Measurements from ENCODE around the gene CARHSP1. TPM values are rescaled to one million over a fixed set of nuclear protein-coding genes. Genes with fewer than 3 reads are reported as not detected.
"Not testable (repeated sequence)": the region's sequence is repeated elsewhere in the genome, so short reads cannot be mapped to it uniquely, and the experiment has no call there.

The CARHSP1 gene
- total RNA-seq, result 100 to 1,000 TPM in 1 of 2 donors, 10 to 100 TPM in 1; 88.1 to 106 TPM

DNA sequence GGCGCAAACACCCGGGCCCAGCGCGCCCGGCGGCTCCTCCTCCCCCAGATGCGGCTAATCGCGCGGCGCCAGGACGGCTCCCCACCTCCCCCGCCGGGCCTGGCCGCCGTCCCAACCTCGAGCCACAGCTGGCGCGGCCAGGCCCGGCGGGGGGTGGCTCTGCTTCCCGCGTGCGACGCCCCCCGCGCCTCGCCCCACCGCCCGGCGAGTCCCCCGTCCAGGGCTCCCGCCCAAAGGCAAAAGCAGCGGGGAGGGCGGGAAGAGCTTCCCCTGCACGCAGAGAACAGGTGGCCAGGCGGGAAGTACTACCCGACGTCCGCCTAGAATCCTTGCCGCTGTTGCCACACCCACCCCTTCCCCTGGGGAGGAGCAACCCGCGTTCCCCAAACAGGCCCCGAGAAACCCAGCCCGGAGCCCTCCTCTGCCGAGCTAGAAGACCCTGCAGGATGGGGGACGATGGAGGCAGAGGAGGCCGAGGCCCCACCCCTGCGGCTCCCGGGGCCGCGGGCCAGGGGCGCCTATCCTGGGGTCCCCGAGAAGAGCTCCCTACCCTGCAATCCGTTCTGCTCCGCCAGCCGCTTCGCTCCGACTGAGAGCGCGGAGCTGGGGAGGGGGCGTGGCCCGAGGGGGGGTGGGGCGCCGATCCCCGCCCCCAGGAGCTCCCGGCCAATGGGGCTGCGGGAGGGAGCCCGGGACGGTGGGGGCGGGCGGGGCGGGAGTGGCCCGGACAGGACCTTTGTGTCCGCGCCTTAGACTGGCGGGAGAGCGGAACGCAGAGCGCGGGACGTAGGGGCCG, at the start of gene CARHSP1:
CARHSP1 (minus strand) TSS at position 591 of the 796 bp plus-strand sequence. CDS start 9,678 bp downstream, outside the sequence.
- DNase-seq (ENCODE audit: low spot score in 2 of 2) (peak; percentile 79 to 89), ATAC-seq (peak; percentile 79 to 80)
- Mint-ChIP-seq H3K36me3 (peaks cover 13% of the 10 kb centered on the region in 2 donors), H3K27ac (peak within 1 kb of the TSS; percentile 86 to 98), H3K9me3 (no peaks in the 10 kb centered on the region)

DNA sequence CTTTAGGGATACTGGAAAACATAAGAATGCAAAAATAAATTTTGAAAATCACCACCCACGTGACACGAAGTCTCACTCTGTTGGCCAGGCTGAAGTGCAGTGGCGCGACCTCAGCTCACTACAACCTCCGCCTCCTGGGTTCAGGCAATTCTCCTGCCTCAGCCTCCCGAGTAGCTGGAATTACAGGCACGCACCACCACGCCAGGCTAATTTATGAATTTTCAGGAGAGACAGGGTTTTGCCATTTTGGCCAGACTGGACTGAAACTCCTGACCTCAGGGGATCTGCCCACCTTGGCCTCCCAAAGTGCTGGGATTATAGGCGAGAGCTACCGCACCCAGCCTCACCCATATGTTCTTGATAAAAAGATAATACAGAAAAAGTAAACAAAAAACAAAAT, 48.5 kb upstream of the CARHSP1 start:
- not testable (repeated sequence) for H3K9me3 Mint-ChIP-seq; ATAC-seq; DNase-seq (ENCODE audit: low spot score in 2 of 2)
- H3K27ac Mint-ChIP-seq, result peak overlapping the region in 1 of 2 donors; percentile 74
- H3K36me3 Mint-ChIP-seq, result peaks cover 13 to 52% of the 10 kb centered on the region in 2 donors

DNA sequence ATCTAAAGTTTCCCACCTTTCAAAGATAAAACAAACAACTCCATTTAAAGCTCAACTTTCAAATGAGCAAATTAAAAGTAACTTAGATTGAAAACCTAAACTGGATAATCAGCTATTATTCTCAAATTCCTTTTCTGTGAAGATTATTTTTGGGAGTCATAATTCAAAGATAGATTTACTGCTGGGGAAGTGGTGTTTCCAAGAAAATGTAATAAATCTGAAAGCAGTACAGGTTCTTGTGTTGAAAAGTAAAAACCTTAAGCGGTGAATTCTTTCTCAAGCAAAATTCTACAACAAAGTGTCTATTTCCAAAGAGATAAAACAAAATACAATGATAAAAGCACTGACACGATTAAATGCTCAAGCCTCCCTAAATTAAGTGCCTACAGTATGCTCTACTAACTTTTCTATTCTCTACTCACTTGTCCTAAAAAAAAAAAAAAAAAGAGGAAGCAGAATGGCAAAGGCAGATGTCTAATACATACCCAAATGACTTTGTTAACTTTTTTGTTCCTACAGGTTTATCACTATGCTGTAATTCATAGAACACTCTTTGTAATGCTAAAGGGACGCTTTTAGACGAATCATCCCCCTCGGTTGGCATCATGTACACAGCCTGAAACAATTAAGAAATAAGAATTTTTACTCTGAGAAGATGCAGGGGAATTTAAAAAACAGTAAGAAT, 47.9 kb upstream of the CARHSP1 start:
- peak overlapping the region; percentile 37 to 47 for H3K27ac Mint-ChIP-seq
- H3K9me3 Mint-ChIP-seq, result no peaks in the 10 kb centered on the region
- H3K36me3 Mint-ChIP-seq, result peaks cover 14 to 53% of the 10 kb centered on the region in 2 donors
- no peak for ATAC-seq
- no peak for DNase-seq (ENCODE audit: low spot score in 2 of 2)

DNA sequence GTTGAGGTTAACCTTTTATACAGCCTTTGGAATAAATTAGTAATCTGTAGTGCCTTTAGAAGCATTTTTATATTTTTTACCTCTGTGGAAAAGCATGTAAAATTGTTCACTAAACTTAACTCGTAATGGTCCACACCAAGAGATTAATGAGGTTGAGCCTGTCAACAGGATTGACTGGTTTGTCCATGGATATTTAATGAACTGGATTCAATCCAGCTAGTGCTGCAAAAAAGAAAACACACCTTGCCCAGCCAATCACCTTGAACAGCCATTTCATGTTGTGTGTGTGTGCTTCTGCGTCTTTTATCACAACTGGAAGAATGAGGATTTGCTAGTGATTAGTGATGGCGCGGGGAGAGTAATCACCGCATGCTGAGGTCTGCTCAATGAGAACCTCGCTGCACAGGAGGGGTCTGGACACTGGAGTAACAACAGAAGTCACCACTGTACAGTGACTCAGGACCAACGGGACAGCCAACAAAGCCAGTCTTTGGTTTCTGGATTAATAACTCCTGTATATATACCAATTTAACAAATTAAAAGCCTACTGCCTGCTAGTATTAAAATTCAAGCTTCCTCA, 47.0 kb upstream of the CARHSP1 start:
- Mint-ChIP-seq H3K36me3 (peaks cover 23 to 61% of the 10 kb centered on the region in 2 donors), H3K27ac (peak overlapping the region in 1 of 2 donors; percentile 5), H3K9me3 (no peaks in the 10 kb centered on the region)
- DNase-seq (ENCODE audit: low spot score in 2 of 2) (no peak), ATAC-seq (no peak)

DNA sequence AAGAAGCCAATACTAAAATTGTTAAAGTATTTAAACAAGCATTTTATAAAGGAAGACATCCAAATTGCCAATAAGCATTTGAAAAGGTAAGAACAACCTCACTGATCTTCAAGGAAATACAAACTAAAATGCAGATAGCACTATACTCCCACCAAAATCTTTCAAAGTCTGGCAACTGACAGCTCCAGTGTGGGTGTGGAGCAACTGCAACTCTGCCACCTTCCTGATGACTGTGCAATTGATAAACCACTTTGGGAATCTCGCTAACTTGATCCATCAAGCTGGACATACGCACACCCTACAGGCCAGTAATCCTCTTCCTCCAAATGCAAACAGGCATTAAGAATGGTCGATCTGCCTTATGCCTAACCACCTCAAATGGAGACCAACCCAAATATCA, 45.3 kb upstream of the CARHSP1 start:
- ATAC-seq (no peak), DNase-seq (ENCODE audit: low spot score in 2 of 2) (no peak)
- Mint-ChIP-seq H3K9me3 (no peaks in the 10 kb centered on the region), H3K27ac (peak overlapping the region in 1 of 2 donors; percentile 44), H3K36me3 (peaks cover 22 to 58% of the 10 kb centered on the region in 2 donors)

DNA sequence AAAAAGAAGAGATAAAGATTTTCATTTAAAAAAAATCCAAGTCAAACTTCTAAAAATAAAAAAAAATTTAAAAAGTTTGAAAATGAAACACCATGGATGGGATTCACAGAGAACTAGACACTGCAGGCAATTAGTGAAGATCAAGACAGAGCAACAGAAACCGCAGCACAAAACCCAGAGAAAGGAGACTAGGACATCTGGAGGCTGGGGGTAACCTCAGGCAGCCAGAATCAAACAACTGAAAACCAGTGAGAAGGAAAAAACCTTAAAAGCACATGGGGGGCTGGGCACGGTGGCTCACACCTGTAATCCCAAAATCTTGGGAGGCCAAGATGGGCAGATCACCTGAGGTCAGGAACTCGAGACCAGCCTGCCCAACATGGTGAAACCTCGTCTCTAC, 44.0 kb upstream of the CARHSP1 start:
- no peak for ATAC-seq
- DNase-seq (ENCODE audit: low spot score in 2 of 2), result no peak
- no peaks in the 10 kb centered on the region for H3K9me3 Mint-ChIP-seq
- H3K27ac Mint-ChIP-seq, result peak overlapping the region; percentile 5 to 88
- peaks cover 15 to 50% of the 10 kb centered on the region in 2 donors for H3K36me3 Mint-ChIP-seq

DNA sequence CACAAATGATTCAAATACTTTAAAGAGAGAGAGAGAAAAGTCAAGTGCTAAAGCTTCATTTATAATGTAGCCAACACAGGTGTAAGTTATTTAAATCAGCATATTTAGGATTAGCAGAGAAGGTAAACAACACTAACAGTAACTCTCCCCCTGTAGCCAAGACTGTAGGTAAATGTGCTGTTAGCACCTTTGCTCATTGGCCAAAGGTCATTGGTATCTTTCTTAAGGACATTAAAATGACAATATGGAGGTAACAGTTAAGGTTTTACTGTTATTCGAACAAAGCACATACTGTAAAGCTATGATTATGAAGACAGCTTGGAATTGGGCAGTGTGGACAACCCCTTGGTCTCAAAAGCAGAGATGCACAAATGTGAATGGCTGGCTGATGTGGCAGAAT, 42.0 kb upstream of the CARHSP1 start:
- DNase-seq (ENCODE audit: low spot score in 2 of 2) (no peak), ATAC-seq (no peak)
- H3K9me3 Mint-ChIP-seq, result no peaks in the 10 kb centered on the region
- H3K27ac Mint-ChIP-seq, result peak overlapping the region; percentile 20 to 61
- peaks cover 19 to 44% of the 10 kb centered on the region in 2 donors for H3K36me3 Mint-ChIP-seq

DNA sequence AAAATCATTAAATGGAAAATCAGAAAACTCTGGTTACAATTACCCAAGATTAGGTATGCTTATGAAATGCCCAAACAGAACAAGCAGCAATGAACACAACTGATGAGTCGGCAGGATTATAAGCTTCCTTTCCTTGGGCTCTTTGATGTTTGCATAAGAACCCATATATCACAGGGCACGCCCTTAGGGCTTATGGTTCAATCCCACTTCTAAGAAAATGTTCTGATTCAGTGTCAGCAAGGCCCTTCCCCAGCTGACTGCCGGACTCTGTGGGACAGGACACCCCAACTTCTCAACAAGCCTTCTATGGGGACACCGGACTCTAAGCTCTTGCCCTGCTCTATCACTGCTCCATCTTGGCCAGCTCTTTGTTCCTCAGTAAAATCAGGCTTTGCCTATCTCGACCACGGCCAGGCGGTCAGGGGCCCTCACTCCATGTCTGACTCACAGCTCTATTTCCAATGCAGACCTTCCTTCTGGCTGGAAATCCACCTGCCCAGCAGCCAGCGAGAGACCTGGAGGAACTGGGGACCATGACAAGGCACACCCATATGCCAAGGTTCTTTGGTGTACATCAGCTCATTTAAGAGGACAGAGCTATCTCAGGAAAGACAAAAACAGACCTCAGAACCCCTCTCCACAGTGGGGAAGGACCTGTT, 40.1 kb upstream of the CARHSP1 start:
- H3K36me3 Mint-ChIP-seq, result peaks cover 14 to 39% of the 10 kb centered on the region in 2 donors
- no peak for DNase-seq (ENCODE audit: low spot score in 2 of 2)
- ATAC-seq, result no peak
- H3K27ac Mint-ChIP-seq, result peak overlapping the region; percentile 15 to 87
- H3K9me3 Mint-ChIP-seq, result no peaks in the 10 kb centered on the region

DNA sequence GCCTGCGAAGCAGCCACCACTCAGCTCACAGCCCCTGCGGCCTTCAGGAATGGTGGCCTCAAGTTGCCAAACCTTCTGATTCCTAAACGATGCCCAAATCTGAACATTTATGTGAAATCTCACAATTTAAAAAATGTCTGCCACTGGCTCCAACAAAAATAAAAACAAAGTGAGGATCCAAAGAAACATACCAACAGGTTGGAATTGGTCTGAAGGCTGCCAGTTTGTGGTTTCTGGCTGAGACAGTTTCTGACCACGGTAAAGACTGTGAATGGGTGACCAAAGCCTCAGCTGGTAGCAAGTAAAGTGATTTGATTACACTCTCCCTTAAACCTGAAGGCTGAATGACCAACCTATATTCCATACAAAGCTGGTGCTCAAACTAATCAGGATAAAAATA, 38.3 kb upstream of the CARHSP1 start:
- no peak for ATAC-seq
- DNase-seq (ENCODE audit: low spot score in 2 of 2), result no peak
- Mint-ChIP-seq H3K27ac (peak overlapping the region in 1 of 2 donors; percentile 81), H3K36me3 (peaks cover 14 to 37% of the 10 kb centered on the region in 2 donors), H3K9me3 (no peaks in the 10 kb centered on the region)

DNA sequence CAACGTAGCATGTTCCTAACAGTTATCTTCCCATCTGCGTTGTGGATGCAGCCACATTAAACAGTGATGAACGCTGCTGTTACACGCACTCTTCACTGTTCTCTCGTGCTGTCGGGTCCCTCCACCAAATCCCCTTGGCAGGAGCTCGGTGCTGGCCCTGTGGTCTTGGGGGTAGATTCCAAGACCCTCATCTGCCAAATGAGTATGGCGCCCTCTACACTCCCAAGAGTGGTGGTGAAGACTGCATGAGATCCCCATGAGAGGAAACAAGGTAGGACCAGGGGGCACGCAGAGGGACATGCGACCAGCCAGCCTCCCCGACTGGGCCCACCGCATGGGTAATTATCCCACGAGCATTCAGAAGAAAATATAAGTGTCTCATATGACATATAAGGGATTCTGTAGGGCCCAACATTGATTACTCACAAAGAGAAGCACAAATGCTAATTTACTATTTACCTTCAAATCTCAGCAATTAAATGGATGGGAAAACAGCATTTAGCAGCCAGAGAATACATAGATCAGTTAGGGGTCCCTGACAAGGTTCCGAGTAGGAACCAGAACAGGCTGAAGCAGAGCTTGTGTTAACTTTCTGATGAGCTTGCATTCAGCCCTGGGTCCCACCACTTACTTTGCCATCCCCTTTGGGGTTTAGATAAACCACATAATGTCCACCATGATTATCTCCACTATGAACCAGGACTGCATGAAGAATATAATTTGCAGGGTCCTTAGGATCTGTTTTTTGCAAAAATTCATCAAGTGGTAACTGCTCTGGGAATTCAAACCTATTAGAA, 37.2 kb upstream of the CARHSP1 start:
- peak overlapping the region in 1 of 2 donors; percentile 33 for H3K27ac Mint-ChIP-seq
- H3K9me3 Mint-ChIP-seq, result no peaks in the 10 kb centered on the region
- DNase-seq (ENCODE audit: low spot score in 2 of 2) (no peak), ATAC-seq (no peak)
- H3K36me3 Mint-ChIP-seq, result peaks cover 6 to 29% of the 10 kb centered on the region in 2 donors

DNA sequence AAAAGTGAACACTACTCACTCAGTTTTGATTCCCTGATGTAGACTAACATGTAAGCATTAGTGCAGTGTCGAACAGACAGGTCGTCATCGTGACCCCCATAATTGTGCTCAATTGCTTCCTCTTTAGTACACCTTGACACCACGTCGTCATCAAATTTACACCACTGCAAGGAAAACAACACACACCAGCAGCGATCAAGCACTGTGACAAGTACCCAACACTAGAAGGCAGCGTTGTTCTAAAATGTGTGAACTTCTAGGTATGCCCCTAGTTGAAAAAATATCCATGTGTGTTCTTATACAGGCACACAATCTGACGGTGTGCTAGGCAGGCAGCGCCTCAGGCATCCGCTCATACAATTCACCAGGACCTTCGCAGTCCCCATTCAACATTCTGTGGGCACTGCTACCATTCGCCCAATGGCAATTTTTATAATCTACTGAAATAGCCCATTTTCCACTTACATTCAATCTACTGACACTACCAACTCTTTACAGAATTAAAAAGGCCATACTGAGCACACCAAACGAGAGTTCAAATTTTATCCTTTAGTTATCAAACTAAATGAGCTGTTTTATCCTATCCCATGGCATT, 36.5 kb upstream of the CARHSP1 start:
- DNase-seq (ENCODE audit: low spot score in 2 of 2), result no peak

DNA sequence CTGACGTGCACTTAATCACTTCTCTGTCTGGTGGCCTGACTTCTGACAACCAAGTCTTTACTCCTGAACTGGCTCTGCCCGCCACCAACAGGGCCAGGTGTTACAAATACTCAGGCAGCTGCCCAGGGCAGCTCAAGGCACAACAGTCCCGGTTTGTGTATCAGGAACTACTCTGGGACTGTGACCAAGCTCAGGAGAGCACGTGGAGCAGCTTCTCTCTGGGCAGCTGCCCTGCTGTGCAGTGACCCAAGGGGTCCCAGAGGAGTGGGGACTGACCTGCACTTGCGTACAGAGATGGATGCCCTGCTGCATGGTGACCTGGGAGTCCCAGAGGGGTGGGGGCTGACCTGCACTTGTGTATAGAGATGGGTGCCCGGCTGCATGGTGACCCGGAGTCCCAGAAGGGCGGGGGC, 35.2 kb upstream of the CARHSP1 start:
- DNase-seq (ENCODE audit: low spot score in 2 of 2), result no peak
- Mint-ChIP-seq H3K36me3 (peaks cover 4 to 21% of the 10 kb centered on the region in 2 donors), H3K9me3 (no peaks in the 10 kb centered on the region), H3K27ac (no peak overlapping the region)
- no peak for ATAC-seq

More for the DNA sequence above, 36.5 kb upstream of the CARHSP1 start:
- Mint-ChIP-seq H3K27ac (peak overlapping the region in 1 of 2 donors; percentile 47), H3K36me3 (peaks cover 4 to 22% of the 10 kb centered on the region in 2 donors), H3K9me3 (no peaks in the 10 kb centered on the region)
- ATAC-seq, result peak; percentile 37 to 65

DNA sequence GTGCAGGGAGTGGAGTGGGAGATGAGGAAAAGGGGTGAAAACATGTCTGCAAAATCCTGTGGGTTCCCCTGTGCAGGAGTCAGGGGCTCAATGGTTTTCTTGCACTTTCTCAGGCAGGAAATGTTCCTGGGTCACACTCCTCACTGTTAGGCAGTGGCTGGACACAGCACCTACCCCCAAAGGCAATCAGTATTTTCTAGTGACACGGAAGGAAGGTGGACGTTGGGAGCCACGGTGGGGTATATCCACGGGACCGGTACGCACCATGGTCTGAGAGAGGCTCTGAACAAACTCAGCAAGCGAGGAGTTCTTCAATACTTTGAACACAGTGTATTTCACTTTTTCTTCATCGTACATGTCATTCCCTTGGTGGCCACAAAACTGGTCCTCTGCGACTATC, 34.2 kb upstream of the CARHSP1 start:
- H3K36me3 Mint-ChIP-seq, result peaks cover 4 to 21% of the 10 kb centered on the region in 2 donors

DNA sequence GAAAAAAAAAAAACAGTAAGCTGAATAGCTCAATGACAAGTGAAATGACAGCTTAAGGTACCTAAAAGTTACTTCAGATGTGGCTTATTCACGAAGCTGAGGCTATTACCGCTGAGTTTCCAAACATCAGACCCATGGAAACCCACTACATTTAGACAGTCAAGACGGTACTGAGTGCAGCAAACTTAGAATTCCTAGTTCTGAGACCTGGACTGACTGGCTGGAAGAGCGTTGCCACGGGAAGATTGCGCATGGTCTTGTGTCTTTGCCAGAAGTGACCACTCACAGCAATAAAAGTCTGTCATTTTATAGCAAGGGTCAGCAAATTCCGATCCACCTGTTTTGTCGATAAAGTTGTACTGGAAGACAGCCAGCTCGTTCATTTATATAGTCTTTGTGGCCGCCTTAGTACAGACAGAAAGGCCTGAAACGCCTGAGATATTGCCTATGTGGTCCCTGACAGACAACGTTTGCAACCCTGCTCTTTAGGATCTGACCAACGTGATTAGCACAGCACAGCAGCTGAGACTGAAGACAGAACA, 32.6 kb upstream of the CARHSP1 start:
- Mint-ChIP-seq H3K27ac (no peak overlapping the region), H3K9me3 (no peaks in the 10 kb centered on the region), H3K36me3 (peaks cover 0 to 14% of the 10 kb centered on the region in 2 donors)
- no peak for ATAC-seq
- DNase-seq (ENCODE audit: low spot score in 2 of 2), result no peak

More for the DNA sequence above, 34.2 kb upstream of the CARHSP1 start:
- Mint-ChIP-seq H3K9me3 (no peaks in the 10 kb centered on the region), H3K27ac (peak overlapping the region in 1 of 2 donors; percentile 55)
- ATAC-seq (no peak), DNase-seq (ENCODE audit: low spot score in 2 of 2) (no peak)

DNA sequence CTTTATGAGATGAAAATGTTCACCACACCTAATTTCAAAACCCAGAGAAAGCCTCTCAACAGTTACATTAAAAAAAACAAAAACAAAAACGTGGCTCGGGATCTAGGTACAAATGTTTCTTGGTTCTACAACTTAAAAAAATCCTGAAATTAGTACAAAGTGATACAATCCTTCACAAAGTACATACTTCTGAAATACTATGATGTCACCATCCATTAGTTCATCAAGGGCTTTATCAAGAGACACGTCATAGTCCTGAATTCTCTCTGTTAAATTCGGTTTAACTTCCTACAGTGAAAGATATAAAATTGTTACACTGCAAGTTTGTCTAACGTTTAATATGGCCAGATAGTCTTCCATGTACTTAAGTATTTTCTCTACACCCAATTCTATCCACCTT, 31.5 kb upstream of the CARHSP1 start:
- H3K9me3 Mint-ChIP-seq, result no peaks in the 10 kb centered on the region
- no peak for DNase-seq (ENCODE audit: low spot score in 2 of 2)
- H3K36me3 Mint-ChIP-seq, result peaks cover 0 to 12% of the 10 kb centered on the region in 2 donors
- H3K27ac Mint-ChIP-seq, result peak overlapping the region in 1 of 2 donors; percentile 46
- ATAC-seq, result no peak
